ENCODE measurements around the gene GOSR1.

GRCh38 chr17:30520882-30521281 is 43.7 kb downstream of the GOSR1 start:
- TF ChIP-seq, protein P1, sequence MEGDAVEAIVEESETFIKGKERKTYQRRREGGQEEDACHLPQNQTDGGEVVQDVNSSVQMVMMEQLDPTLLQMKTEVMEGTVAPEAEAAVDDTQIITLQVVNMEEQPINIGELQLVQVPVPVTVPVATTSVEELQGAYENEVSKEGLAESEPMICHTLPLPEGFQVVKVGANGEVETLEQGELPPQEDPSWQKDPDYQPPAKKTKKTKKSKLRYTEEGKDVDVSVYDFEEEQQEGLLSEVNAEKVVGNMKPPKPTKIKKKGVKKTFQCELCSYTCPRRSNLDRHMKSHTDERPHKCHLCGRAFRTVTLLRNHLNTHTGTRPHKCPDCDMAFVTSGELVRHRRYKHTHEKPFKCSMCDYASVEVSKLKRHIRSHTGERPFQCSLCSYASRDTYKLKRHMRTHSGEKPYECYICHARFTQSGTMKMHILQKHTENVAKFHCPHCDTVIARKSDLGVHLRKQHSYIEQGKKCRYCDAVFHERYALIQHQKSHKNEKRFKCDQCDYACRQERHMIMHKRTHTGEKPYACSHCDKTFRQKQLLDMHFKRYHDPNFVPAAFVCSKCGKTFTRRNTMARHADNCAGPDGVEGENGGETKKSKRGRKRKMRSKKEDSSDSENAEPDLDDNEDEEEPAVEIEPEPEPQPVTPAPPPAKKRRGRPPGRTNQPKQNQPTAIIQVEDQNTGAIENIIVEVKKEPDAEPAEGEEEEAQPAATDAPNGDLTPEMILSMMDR (IDR thresholded peaks at IDR 0.05), result no peak
- TF ChIP-seq POLR2A (IDR thresholded peaks at IDR 0.05), result no peak

Measured in prostate gland (tissue), 2 donors.